PC-3 (cell line): ENCODE data around the gene MAML3. TPM values are rescaled to one million over a fixed set of nuclear protein-coding genes. Genes with fewer than 3 reads are reported as not detected.
A peak's percentile ranks its signal among the peaks of the same experiment; 100 is the strongest.

Experiments
- ATAC-seq: fragments of 200-7000 bp; cut with Tn5 transposase; 2 replicates; pipeline ENCODE4 v1.9.1; 2020; ENCODE audit warnings: mild to moderate bottlenecking, moderate library complexity
- BruUV-seq: library from RNA; stranded (reverse); fragments of 400-500 nt; replicated peaks from 2 replicates; lab custom pipeline; 2021; lab: Mats Ljungman, UMichigan
- CTCF ChIA-PET: fragments of 300-600 bp; sonication (Branson Sonifier 250); formaldehyde crosslinking; loops from one replicate; lab custom pipeline; 2022; ENCODE audit warnings: antibody characterized with exemption; lab: Charles Lee
- POLR2A ChIA-PET: fragments of 300-600 bp; sonication (Branson Sonifier 250); formaldehyde crosslinking; loops from one replicate; lab custom pipeline; 2022; ENCODE audit warnings: antibody characterized with exemption; ENCODE audit not compliant: unreplicated experiment; lab: Charles Lee
- DNase-seq: peaks from one replicate; pipeline ENCODE4 v3.0.0-alpha.2; 2015
- H2AFZ ChIP-seq: fragments of 300-600 bp; sonication (generic); 2 replicates; pipeline ENCODE4 v1.6.0; 2016; ENCODE audit warnings: antibody characterized with exemption, low read length
- H3F3A ChIP-seq: fragments of 300-600 bp; sonication (generic); one replicate; pipeline ENCODE4 v1.6.0; 2017; ENCODE audit warnings: antibody characterized with exemption, low read length, control low read depth, mild to moderate bottlenecking; ENCODE audit not compliant: unreplicated experiment
- H3K27ac ChIP-seq: fragments of 300-600 bp; sonication (generic); 2 replicates; pipeline ENCODE4 v1.5.1; 2016; ENCODE audit warnings: mild to moderate bottlenecking, low read length
- H3K27me3 ChIP-seq: fragments of 300-600 bp; sonication (generic); 2 replicates; pipeline ENCODE4 v1.6.1; 2016; ENCODE audit warnings: low read length, mixed read lengths
- H3K36me3 ChIP-seq: fragments of 300-600 bp; sonication (generic); 2 replicates; pipeline ENCODE4 v1.6.1; 2016; ENCODE audit warnings: low read depth, mixed run types, low read length, mixed read lengths
- H3K4me1 ChIP-seq: fragments of 300-600 bp; sonication (generic); 2 replicates; pipeline ENCODE4 v1.5.1; 2016; ENCODE audit warnings: low read length; ENCODE audit not compliant: insufficient read depth
- H3K4me2 ChIP-seq: fragments of 300-600 bp; sonication (generic); 2 replicates; pipeline ENCODE4 v1.6.0; 2016; ENCODE audit warnings: low read length
- H3K4me3 ChIP-seq: fragments of 300-600 bp; sonication (generic); 2 replicates; pipeline ENCODE4 v1.5.1; 2016; ENCODE audit warnings: mild to moderate bottlenecking, low read length, mixed read lengths
- H3K79me2 ChIP-seq: fragments of 300-600 bp; sonication (generic); 2 replicates; pipeline ENCODE4 v1.6.1; 2017; ENCODE audit warnings: low read length, mixed read lengths
- H3K9ac ChIP-seq: fragments of 300-600 bp; sonication (generic); 2 replicates; pipeline ENCODE4 v1.6.0; 2016; ENCODE audit warnings: mild to moderate bottlenecking, low read length
- H3K9me2 ChIP-seq: fragments of 300-600 bp; sonication (generic); replicated peaks from 2 replicates; pipeline ENCODE4 v1.6.1; 2016; ENCODE audit warnings: mixed run types, low read length, mixed read lengths
- H3K9me3 ChIP-seq: fragments of 300-600 bp; sonication (generic); 2 replicates; pipeline ENCODE4 v1.6.1; 2016; ENCODE audit warnings: low read length, mixed read lengths
- H4K20me1 ChIP-seq: fragments of 300-600 bp; sonication (generic); 2 replicates; pipeline ENCODE4 v1.6.1; 2016; ENCODE audit warnings: low read length, mixed read lengths
- CTCF ChIP-seq: fragments of 300-600 bp; sonication (generic); conservative IDR thresholded peaks from 2 replicates; pipeline ENCODE4 v1.5.1; 2017; ENCODE audit warnings: antibody characterized with exemption, low read depth, mild to moderate bottlenecking, low read length
- EZH2 ChIP-seq: fragments of 300-600 bp; sonication (generic); IDR thresholded peaks from one replicate; pipeline ENCODE4 v1.6.1; 2017; ENCODE audit warnings: antibody characterized with exemption, mild to moderate bottlenecking, low read length; ENCODE audit not compliant: unreplicated experiment
- EZH2phosphoT487 ChIP-seq: fragments of 300-600 bp; sonication (generic); IDR thresholded peaks from 2 replicates; pipeline ENCODE4 v1.6.1; 2018; ENCODE audit warnings: mild to moderate bottlenecking, antibody characterized with exemption, low read length, borderline replicate concordance
- intact Hi-C: fragments of 100-400 bp; cut with micrococcal nuclease; formaldehyde crosslinking; loops from 2 replicates; pipeline ENCODE4 v1.9.0; 2023
- total RNA-seq: library from RNA; depleted of rRNA; stranded (reverse); fragments of >200 nt; gene quantifications from 2 replicates; pipeline ENCODE4 v1.2.3, GENCODE V29; 2014

MAML3 gene
- total RNA-seq, 1 experiment from 2014 or later, result 4.3 TPM

- no peak overlapping the region for H3K9ac ChIP-seq
- H3K79me2 ChIP-seq, result no peaks in the 10 kb centered on the region
- H2AFZ ChIP-seq, result no peak overlapping the region
- H3K36me3 ChIP-seq, result no peaks in the 10 kb centered on the region
- no peak overlapping the region for H3K4me2 ChIP-seq
- DNase-seq (no peak), ATAC-seq (no peak)
- intact Hi-C loops, result no loop called here
- no peaks in the 10 kb centered on the region for H3K9me2 ChIP-seq
- no peaks in the 10 kb centered on the region for H4K20me1 ChIP-seq
- H3F3A ChIP-seq, result no peaks in the 10 kb centered on the region
- H3K4me1 ChIP-seq, result peaks cover 61% of the 10 kb centered on the region
- no TSS peak for BruUV-seq
- CTCF ChIA-PET, result no interaction called here
- TF ChIP-seq EZH2phosphoT487, result no peak
- TF ChIP-seq CTCF, result no peak
- no peak for TF ChIP-seq EZH2
- no peak overlapping the region for H3K4me3 ChIP-seq
- H3K9me3 ChIP-seq, result no peaks in the 10 kb centered on the region
- H3K27me3 ChIP-seq, result no peaks in the 10 kb centered on the region
- no peak overlapping the region for H3K27ac ChIP-seq
- POLR2A ChIA-PET, result no interaction called here
Observed at GRCh38 chr4:140088323-140088967, 65.5 kb downstream of the MAML3 start.

GRCh38 chr4:140085881-140086280 is 68.1 kb downstream of the MAML3 start:
- Histone ChIP-seq H3K27me3 (no peaks in the 10 kb centered on the region), H3K4me3 (peak overlapping the region; percentile 54; the same call in 1 of the 2 replicates), H3K9me3 (no peaks in the 10 kb centered on the region), H3K4me2 (peak overlapping the region; percentile 82), H3K9me2 (no peaks in the 10 kb centered on the region), H3K79me2 (no peaks in the 10 kb centered on the region), H3F3A (no peaks in the 10 kb centered on the region), H3K36me3 (no peaks in the 10 kb centered on the region), H2AFZ (peak overlapping the region; percentile 67; the same call in 1 of the 2 replicates), H3K9ac (peak overlapping the region; percentile 72), H3K27ac (peak overlapping the region; percentile 95), H4K20me1 (no peaks in the 10 kb centered on the region), H3K4me1 (peaks cover 43% of the 10 kb centered on the region)
- no peak for DNase-seq
- CTCF ChIA-PET, result interaction anchor here (0.6 kb wide), 1 partner anchor 57 kb away, joined by 3 read pairs; no protein-coding TSS in a partner anchor
- no TSS peak for BruUV-seq
- POLR2A ChIA-PET, result interaction anchor here (0.6 kb wide), 1 partner anchor 47 kb away, joined by 4 read pairs; no protein-coding TSS in a partner anchor
- peak; percentile 18; the same call in 1 of the 2 replicates for ATAC-seq
- TF ChIP-seq EZH2phosphoT487 (no peak), CTCF (no peak), EZH2 (no peak)
- intact Hi-C loops, result loop anchor here (1.0 to 2.0 kb wide), 3 partner anchors 37 to 73 kb away; no protein-coding TSS in a partner anchor
